Ascending aorta (tissue), 2 donors: ENCODE results near the gene SAE1. TPM values are rescaled to one million over a fixed set of nuclear protein-coding genes. Genes with fewer than 3 reads are reported as not detected.
A peak's percentile ranks its signal among the peaks of the same experiment; 100 is the strongest.

Source experiments
- DNase-seq, 2 donors: peaks; one replicate each; pipeline ENCODE4 v3.0.0-alpha.2; 2019; ENCODE audit warnings: low spot score in 2 of 2
- H3K27ac ChIP-seq, 2 donors: fragments of 200-600 bp; sonication (generic); one replicate each; pipeline ENCODE4 v1.5.1; 2016 to 2017; ENCODE audit warnings: mild to moderate bottlenecking in 1 of 2
- H3K27me3 ChIP-seq: fragments of 200-600 bp; sonication (generic); one replicate; pipeline ENCODE4 v1.5.1; 2017
- H3K36me3 ChIP-seq, 2 donors: fragments of 200-600 bp; sonication (generic); one replicate each; pipeline ENCODE4 v1.5.1; 2016
- H3K4me1 ChIP-seq, 2 donors: fragments of 200-600 bp; sonication (generic); one replicate each; pipeline ENCODE4 v1.5.1; 2016 to 2017; ENCODE audit warnings: mild to moderate bottlenecking in 1 of 2
- H3K4me3 ChIP-seq, 2 donors: fragments of 200-600 bp; sonication (generic); one replicate each; pipeline ENCODE4 v1.5.1; 2016 to 2017; ENCODE audit warnings: mild to moderate bottlenecking in 1 of 2
- H3K9me3 ChIP-seq, 2 donors: fragments of 200-600 bp; sonication (generic); one replicate each; pipeline ENCODE4 v1.5.1; 2016
- intact Hi-C: fragments of 100-400 bp; cut with DNase I; formaldehyde crosslinking; loops from one replicate; pipeline ENCODE4 v1.15.1; 2023
- total RNA-seq: library from RNA; depleted of rRNA; stranded (reverse); fragments of >200 nt; gene quantifications from one replicate; pipeline ENCODE4 v1.1.0, GENCODE V29; 2016
- TF ChIP-seq, protein P1 (sequence below), 3 experiments: fragments of 200-600 bp in 2 of 3; fragments of 450-650 bp in 1 of 3; sonication (generic) in 2 of 3; IDR thresholded peaks; one replicate each; pipeline ENCODE4 v1.5.1; 2016 to 2019; ENCODE audit warnings: antibody characterized with exemption in 3 of 3, mild to moderate bottlenecking in 1 of 3, moderate library complexity in 1 of 3

Gene SAE1
- total RNA-seq, 1 donor from 2014 or later, result 54.4 TPM

DNA sequence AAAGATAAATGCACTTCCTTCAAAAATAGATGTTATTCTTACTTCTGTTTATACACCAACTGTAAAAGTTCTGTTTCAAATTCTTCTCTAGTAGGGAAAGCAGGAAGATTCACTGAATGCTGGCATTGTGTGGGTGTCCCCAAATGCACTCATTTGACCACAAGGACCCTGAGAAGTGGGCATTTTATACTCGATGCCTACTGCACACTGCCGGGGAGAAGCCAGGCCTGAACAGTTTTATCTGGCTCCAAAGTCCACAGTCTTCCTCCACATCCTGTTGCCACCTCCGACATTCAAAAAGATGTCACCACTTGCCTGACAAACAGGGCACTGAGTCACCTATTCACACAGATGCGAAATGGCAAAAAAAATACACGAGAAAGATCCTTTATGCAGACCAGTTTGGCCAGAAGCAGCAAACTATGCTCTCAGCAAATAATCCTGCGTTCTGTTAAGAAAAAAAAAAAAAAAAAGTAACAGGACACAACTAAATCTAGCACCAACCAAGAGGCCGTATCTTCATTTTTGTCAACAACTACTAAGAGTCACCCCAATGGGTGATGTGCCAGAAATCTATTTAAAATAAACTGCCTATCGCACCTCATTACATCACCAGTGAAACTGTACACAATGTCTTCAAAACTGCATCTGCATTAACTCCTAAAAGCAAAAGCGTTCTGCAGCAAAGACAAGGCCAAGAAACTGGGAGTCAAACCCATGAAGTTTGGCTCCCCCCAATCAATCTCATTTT lies 23.3 kb upstream of the SAE1 start:
- no peak for DNase-seq
- H3K4me3 ChIP-seq, result peak overlapping the region in 1 of 2 donors; percentile 3
- no peaks in the 10 kb centered on the region for H3K27me3 ChIP-seq
- H3K27ac ChIP-seq, result peak overlapping the region; percentile 67 to 100
- TF ChIP-seq, protein P1, sequence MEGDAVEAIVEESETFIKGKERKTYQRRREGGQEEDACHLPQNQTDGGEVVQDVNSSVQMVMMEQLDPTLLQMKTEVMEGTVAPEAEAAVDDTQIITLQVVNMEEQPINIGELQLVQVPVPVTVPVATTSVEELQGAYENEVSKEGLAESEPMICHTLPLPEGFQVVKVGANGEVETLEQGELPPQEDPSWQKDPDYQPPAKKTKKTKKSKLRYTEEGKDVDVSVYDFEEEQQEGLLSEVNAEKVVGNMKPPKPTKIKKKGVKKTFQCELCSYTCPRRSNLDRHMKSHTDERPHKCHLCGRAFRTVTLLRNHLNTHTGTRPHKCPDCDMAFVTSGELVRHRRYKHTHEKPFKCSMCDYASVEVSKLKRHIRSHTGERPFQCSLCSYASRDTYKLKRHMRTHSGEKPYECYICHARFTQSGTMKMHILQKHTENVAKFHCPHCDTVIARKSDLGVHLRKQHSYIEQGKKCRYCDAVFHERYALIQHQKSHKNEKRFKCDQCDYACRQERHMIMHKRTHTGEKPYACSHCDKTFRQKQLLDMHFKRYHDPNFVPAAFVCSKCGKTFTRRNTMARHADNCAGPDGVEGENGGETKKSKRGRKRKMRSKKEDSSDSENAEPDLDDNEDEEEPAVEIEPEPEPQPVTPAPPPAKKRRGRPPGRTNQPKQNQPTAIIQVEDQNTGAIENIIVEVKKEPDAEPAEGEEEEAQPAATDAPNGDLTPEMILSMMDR (IDR thresholded peaks at IDR 0.05), result no peak
- intact Hi-C loops, result no loop called here
- H3K4me1 ChIP-seq, result peaks cover 8 to 50% of the 10 kb centered on the region in 2 donors
- H3K9me3 ChIP-seq, result no peaks in the 10 kb centered on the region
- no peaks in the 10 kb centered on the region for H3K36me3 ChIP-seq

- Histone ChIP-seq H3K9me3 (no peaks in the 10 kb centered on the region), H3K27ac (peak overlapping the region; percentile 67 to 100), H3K4me3 (no peak overlapping the region), H3K36me3 (no peaks in the 10 kb centered on the region), H3K27me3 (no peaks in the 10 kb centered on the region), H3K4me1 (peaks cover 8 to 43% of the 10 kb centered on the region in 2 donors)
- intact Hi-C loops, result no loop called here
- no peak for DNase-seq
- TF ChIP-seq, protein P1 (IDR thresholded peaks at IDR 0.05), result no peak
Observed at GRCh38 chr19:47107953-47108746, 22.5 kb upstream of the SAE1 start.

GRCh38 chr19:47109177-47109540 lies 21.5 kb upstream of the SAE1 start:
- H3K4me3 ChIP-seq, result peak overlapping the region; percentile 87 to 97
- no peaks in the 10 kb centered on the region for H3K27me3 ChIP-seq
- H3K27ac ChIP-seq, result peak overlapping the region; percentile 100
- H3K9me3 ChIP-seq, result no peaks in the 10 kb centered on the region
- H3K36me3 ChIP-seq, result no peaks in the 10 kb centered on the region
- DNase-seq, result no peak
- peaks cover 8 to 41% of the 10 kb centered on the region in 2 donors for H3K4me1 ChIP-seq
- TF ChIP-seq, protein P1 (IDR thresholded peaks at IDR 0.05), result no peak
- intact Hi-C loops, result no loop called here

- H3K9me3 ChIP-seq, result no peaks in the 10 kb centered on the region
- intact Hi-C loops, result no loop called here
- DNase-seq, result no peak
- H3K27me3 ChIP-seq, result no peaks in the 10 kb centered on the region
- peaks cover 8 to 38% of the 10 kb centered on the region in 2 donors for H3K4me1 ChIP-seq
- peak overlapping the region; percentile 100 for H3K27ac ChIP-seq
- no peaks in the 10 kb centered on the region for H3K36me3 ChIP-seq
- peak overlapping the region; percentile 87 to 97 for H3K4me3 ChIP-seq
- TF ChIP-seq, protein P1 (IDR thresholded peaks at IDR 0.05), result no peak
Observed at GRCh38 chr19:47109541-47110375, 20.9 kb upstream of the SAE1 start.

DNA sequence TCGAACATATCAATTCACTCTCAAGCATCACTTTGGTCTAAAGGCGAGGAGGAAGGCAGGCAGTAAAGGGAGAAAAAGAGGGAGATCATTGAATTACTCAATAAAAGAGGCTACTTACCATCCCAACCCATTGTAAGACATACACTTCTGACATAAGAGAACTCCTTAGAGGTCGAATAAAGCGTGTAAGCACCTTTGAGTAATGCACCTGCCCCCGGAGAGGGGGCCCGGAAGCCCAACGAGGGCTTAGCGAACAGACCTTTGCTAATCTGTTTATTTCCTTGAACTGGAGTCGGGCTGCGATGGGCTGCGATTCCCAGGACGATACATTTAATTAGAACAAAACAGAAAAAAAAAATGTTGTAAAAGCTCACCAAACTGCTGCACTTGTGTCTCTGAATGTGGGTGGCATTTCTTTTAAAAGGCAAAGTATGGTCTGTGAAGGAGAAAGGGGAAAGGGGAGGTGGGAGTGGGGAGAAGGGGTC lies 20.1 kb upstream of the SAE1 start:
- Histone ChIP-seq H3K4me1 (peaks cover 8 to 33% of the 10 kb centered on the region in 2 donors), H3K4me3 (peak overlapping the region; percentile 87 to 97), H3K27ac (peak overlapping the region; percentile 100), H3K9me3 (no peaks in the 10 kb centered on the region), H3K36me3 (no peaks in the 10 kb centered on the region), H3K27me3 (no peaks in the 10 kb centered on the region)
- intact Hi-C loops, result no loop called here
- TF ChIP-seq, protein P1 (IDR thresholded peaks at IDR 0.05), result no peak
- no peak for DNase-seq
